Ovary (tissue), 3 donors: Measurements from ENCODE around the gene STX11.

Source experiments
- EP300 ChIP-seq: sonication (generic); formaldehyde crosslinking; IDR thresholded peaks from one replicate; pipeline ENCODE4 v1.6.1; 2017; ENCODE audit warnings: antibody characterized with exemption
- POLR2A ChIP-seq: fragments of 450-650 bp; IDR thresholded peaks from one replicate; pipeline ENCODE4 v1.6.1; 2017; ENCODE audit warnings: antibody characterized with exemption, mild to moderate bottlenecking, moderate library complexity
- TF ChIP-seq, protein P1 (sequence below), 3 donors: fragments of 450-650 bp in 2 of 3; fragments of 200-600 bp in 1 of 3; IDR thresholded peaks; one replicate each; pipeline versions ENCODE4 v1.5.1 to v1.8.0; 2016 to 2022; ENCODE audit warnings: antibody characterized with exemption in 3 of 3, mild to moderate bottlenecking in 1 of 3
- donor health status: DM: no; HTN: no; CAD: no.

DNA sequence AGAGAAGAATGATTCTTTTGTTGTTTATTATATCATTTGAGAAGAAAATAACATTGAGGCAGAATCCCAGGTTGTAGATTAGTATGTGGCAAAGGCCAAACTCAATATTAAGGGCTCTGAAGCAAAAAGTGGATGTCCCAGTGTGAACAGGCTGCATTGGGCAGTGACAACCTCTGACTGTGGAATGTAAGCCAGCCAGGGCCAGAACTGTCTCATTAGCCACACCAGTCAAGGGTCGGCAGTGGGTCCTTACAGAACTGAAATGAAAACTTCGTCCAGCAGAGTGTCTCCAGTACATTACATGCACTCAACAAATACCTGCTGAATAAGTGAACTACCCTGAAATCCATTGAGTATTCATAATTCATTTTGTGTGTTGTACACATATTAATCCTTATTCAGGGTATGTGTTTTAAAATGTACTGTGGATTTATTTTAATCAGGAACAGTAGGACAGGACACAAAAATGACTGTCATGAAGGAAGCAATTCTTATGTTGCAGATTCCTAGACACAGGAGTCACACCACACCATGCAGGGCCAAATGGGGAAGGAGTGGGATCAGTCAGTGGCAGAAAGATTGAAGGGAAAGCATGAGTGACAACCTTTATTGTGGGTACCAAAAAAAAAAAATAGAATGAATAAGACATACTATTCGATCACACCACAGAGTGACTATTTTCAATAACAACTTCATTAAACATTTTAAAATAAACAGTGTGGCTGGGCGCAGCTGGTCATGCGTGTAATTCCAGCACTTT lies 69.9 kb downstream of the STX11 start:
- TF ChIP-seq POLR2A, result no peak
- TF ChIP-seq EP300, result no peak
- TF ChIP-seq, protein P1, sequence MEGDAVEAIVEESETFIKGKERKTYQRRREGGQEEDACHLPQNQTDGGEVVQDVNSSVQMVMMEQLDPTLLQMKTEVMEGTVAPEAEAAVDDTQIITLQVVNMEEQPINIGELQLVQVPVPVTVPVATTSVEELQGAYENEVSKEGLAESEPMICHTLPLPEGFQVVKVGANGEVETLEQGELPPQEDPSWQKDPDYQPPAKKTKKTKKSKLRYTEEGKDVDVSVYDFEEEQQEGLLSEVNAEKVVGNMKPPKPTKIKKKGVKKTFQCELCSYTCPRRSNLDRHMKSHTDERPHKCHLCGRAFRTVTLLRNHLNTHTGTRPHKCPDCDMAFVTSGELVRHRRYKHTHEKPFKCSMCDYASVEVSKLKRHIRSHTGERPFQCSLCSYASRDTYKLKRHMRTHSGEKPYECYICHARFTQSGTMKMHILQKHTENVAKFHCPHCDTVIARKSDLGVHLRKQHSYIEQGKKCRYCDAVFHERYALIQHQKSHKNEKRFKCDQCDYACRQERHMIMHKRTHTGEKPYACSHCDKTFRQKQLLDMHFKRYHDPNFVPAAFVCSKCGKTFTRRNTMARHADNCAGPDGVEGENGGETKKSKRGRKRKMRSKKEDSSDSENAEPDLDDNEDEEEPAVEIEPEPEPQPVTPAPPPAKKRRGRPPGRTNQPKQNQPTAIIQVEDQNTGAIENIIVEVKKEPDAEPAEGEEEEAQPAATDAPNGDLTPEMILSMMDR (IDR thresholded peaks at IDR 0.05), result no peak
